C4-2B (cell line): ENCODE measurements around the gene SLC25A40.

ENCODE experiments used
- H3K27ac ChIP-seq: fragments of 450-650 bp; 2 replicates; pipeline ENCODE4 v1.5.1; 2017
- CTCF ChIP-seq: fragments of 450-650 bp; conservative IDR thresholded peaks from 2 replicates; pipeline ENCODE4 v1.5.1; 2017; ENCODE audit warnings: mild to moderate bottlenecking
- ZFX ChIP-seq: fragments of 450-650 bp; IDR thresholded peaks from 2 replicates; pipeline ENCODE4 v1.6.1; 2017

The SLC25A40 gene

GRCh38 chr7:87899255-87899654 lies 23.1 kb upstream of the SLC25A40 start:
- TF ChIP-seq CTCF (no peak), ZFX (no peak)
- H3K27ac ChIP-seq: no peak overlapping the region

- no peak for TF ChIP-seq ZFX
- no peak for TF ChIP-seq CTCF
- H3K27ac ChIP-seq: no peak overlapping the region
Observed at GRCh38 chr7:87895363-87895762, 19.2 kb upstream of the SLC25A40 start.

- peak; percentile 75 for TF ChIP-seq CTCF
- TF ChIP-seq ZFX: no peak
- no peak overlapping the region for H3K27ac ChIP-seq
Observed at GRCh38 chr7:87886875-87887274, 10.7 kb upstream of the SLC25A40 start.

GRCh38 chr7:87885018-87885417 lies 8.9 kb upstream of the SLC25A40 start:
- no peak for TF ChIP-seq ZFX
- 0 out of 2 replicates have a peak, but pooled peaks have one; percentile 4 for TF ChIP-seq CTCF
- H3K27ac ChIP-seq: no peak overlapping the region

GRCh38 chr7:87882151-87882937 lies 6.2 kb upstream of the SLC25A40 start:
- H3K27ac ChIP-seq: no peak overlapping the region
- TF ChIP-seq CTCF (no peak), ZFX (no peak)

GRCh38 chr7:87878208-87878735 lies 2.1 kb upstream of the SLC25A40 start:
- TF ChIP-seq CTCF: no peak
- TF ChIP-seq ZFX: no peak
- H3K27ac ChIP-seq: no peak overlapping the region

- TF ChIP-seq ZFX (no peak), CTCF (no peak)
- H3K27ac ChIP-seq: peak overlapping the region; percentile 100
Observed at GRCh38 chr7:87877366-87878040, 1.3 kb upstream of the SLC25A40 start.
